GM13977 (cell line): ENCODE data around the gene RGS17.
A peak's percentile ranks its signal among the peaks of the same experiment; 100 is the strongest.
"Not testable (repeated sequence)": the region's sequence is repeated elsewhere in the genome, so short reads cannot be mapped to it uniquely, and the experiment has no call there.

ENCODE experiments used
- DNase-seq: peaks from one replicate; pipeline ENCODE4 v3.0.0; 2012; ENCODE audit warnings: low spot score
- in situ Hi-C: fragments of 300-500 bp; cut with MboI; formaldehyde crosslinking; loops from one replicate; pipeline ENCODE4 v1.12.0; 2022; ENCODE audit warnings: low sequenced_read_pairs, low pct_unique_long_range_greater_than_20kb, mixed read lengths, inconsistent platforms; ENCODE audit not compliant: unreplicated experiment
- TF ChIP-seq, protein P1 (sequence below): IDR thresholded peaks from 2 replicates; pipeline ENCODE4 v1.5.1; 2012; ENCODE audit warnings: mild to moderate bottlenecking, control low read depth; ENCODE audit not compliant: insufficient read depth; ENCODE audit errors: extremely low read depth, missing control alignments

RGS17 gene

DNA sequence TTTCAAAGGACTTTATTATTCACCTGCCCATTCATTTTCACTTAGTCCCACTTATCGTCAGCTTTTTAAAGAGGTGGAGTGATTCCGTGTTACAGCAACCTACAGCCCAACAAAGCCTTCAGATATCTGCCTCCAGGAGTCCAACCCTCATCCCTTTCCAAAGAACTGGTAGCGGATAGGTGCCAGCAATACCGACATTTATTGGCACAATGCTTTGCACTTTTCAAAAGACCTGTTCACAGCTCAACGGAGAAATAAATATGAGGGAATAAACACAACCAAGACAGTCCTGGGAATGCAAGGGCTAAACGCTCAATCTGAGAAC, 127.8 kb downstream of the RGS17 start:
- in situ Hi-C loops, result no loop called here
- DNase-seq, result peak; percentile 9
- TF ChIP-seq, protein P1, sequence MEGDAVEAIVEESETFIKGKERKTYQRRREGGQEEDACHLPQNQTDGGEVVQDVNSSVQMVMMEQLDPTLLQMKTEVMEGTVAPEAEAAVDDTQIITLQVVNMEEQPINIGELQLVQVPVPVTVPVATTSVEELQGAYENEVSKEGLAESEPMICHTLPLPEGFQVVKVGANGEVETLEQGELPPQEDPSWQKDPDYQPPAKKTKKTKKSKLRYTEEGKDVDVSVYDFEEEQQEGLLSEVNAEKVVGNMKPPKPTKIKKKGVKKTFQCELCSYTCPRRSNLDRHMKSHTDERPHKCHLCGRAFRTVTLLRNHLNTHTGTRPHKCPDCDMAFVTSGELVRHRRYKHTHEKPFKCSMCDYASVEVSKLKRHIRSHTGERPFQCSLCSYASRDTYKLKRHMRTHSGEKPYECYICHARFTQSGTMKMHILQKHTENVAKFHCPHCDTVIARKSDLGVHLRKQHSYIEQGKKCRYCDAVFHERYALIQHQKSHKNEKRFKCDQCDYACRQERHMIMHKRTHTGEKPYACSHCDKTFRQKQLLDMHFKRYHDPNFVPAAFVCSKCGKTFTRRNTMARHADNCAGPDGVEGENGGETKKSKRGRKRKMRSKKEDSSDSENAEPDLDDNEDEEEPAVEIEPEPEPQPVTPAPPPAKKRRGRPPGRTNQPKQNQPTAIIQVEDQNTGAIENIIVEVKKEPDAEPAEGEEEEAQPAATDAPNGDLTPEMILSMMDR, result no peak

DNA sequence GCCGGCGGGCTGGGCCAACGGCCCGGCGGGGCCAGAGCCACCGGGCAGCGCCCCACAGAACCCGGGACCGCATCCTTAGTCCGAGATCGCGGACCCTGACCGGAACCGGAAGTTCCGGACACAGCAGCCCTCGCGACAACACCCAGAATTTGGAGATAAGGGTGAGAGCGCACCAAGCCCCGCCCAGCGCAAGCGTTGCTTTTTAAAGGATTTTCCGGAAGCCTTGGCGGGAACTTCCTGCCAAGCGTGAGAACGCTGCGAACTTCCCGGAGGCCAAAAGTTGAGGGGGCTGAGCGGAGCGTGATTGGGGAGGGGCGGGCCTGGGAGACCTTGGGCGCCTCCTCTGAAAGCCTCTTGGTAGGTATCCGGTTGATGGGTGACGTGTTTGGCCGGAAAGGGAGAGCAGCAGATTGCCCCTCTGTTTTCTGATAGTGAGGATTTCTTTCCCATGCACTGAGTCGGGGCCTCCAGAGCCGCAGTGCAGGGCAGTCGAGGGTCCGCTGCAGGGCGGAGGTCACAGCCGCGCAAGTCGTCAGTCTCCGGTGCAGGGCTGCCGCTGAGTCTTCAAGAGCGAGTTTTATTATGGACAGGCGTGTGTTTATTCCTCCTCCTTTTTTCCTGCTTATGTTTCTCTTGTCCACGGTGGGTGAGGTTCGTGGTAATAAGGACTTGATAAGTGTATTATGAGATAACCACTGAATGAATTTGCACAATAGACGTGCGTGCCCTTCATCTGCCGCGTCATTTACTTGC, 128.3 kb downstream of the RGS17 start, which contains the start of gene MTRF1L:
Gene MTRF1L (minus strand): TSS at position 97 of the 753 bp plus-strand sequence. CDS start 24 bp downstream, at position 73.
- in situ Hi-C loops, result no loop called here
- peak; percentile 91 for DNase-seq
- TF ChIP-seq, protein P1, result no peak

DNA sequence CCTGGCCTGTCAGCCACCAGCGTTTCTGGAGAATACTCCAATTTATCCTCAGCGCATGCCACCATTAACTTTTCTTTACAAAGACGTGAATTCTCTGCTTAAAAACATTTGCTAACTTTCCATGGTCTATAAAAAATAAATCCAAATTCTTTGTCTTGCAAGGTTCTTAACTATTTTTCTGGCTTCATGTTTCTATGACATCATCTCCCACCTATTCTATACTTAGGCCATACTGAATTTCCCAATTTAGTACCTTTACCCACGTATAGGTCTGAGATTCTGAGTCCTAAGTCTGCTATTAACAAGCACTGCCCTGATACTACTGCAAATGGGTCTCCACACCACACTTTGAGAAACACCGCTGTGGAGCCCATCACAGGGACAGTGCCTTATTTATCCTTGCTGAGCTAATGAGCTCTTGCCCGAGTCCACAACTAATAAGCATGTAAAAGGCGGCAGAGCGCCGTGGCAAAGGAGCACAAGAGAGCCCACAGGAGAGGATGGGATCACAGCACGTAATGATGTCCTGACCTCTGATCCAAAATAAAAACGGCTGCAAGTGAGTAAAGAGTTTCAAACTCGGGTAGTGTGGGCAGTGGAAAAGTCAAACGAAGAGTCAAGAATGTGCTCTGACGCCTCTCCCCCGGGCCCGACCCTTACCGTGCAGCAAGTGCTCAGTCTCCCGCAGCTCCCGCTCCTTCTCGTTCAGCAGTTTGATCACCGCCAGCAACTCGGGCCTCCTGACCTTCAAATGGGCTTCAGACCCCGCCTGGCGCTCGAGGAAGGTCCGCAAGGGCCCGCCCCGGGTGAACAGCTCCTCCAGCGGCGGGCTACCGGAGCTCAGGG, 129.1 kb downstream of the RGS17 start:
- TF ChIP-seq, protein P1, result no peak
- in situ Hi-C loops, result no loop called here
- no peak for DNase-seq

DNA sequence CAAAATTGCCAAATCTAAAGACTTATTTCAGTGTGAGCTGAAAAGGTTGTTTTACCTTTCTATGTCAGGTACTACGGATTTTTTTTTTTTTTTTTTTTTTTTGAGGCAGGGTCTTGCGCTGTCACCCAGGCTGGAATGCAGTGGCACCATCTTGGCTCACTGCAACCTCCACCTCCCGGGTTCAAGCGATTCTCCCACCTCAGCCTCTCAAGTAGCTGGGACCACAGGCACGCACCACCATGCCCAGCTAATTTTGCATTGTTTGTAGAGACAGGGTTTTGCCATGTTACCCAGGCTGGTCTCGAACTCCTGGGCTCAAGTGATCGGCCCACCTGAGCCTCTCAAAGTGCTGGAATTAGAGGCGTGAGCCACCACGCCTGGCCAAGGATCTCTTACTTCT, 130.3 kb downstream of the RGS17 start:
- in situ Hi-C loops, DNase-seq: not testable (repeated sequence)

DNA sequence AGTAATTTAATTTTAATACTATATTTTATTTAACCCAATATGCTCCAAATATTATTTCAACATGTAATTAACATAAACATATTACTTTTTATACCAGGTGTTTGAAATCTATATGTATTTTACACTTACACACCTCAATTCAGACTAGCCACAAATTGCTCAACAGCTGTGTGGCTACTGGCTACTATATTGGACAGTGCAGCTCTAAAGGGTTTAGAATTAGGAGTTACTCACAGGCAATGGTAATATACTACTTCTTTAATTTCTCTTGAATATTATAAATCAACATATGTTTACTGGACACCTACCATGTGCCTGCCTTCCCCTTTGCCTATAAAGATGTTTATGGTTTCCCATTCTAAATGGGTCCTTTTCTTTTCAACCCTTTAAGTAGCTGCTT, 130.8 kb downstream of the RGS17 start:
- TF ChIP-seq, protein P1, result no peak

DNA sequence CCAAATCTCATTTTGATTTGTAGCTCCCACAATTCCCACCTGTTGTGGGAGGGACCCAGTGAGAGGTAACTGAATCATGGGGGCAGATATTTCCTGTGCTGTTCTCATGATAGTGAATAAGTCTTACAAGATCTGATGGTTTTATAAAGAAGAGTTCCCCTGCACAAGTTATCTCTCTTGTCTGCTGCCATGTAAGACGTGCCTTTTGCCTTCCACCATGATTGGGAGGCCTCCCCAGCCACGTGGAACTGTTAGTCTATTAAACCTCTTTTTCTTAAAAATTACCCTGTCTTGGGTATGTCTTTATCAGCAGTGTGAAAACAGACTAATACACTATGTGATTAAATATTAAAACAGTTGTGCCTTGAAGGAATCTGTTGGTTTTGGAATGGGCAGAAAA, 131.5 kb downstream of the RGS17 start:
- DNase-seq, in situ Hi-C loops: not testable (repeated sequence)

More for the DNA sequence above, 130.8 kb downstream of the RGS17 start:
- no peak for DNase-seq
- in situ Hi-C loops, result no loop called here

DNA sequence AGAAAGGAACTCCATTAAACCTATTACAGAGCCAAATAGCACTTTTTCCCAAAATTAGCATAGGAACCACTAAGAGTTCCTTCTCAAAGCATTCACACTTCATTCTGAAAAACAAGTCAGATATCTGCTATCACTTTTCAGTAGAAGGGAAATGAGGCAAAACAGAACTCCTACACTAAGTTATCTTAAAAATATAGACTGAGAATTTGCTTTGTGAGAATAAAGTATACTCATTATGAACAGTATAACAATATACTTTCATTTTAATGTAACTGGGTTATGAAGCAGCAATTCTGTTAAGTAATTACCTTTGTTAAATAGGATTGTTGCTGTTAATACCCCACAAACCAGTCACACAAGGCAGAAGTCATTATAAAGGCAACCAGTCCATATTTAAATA, 137.2 kb downstream of the RGS17 start:
- in situ Hi-C loops, result no loop called here
- TF ChIP-seq, protein P1, result no peak
- DNase-seq, result no peak
